ENCODE measurements around the gene KLHL1. TPM values are rescaled to one million over a fixed set of nuclear protein-coding genes. Genes with fewer than 3 reads are reported as not detected.

The KLHL1 gene
- total RNA-seq, 2 donors from 2014 or later: not detected

- Histone ChIP-seq H3K4me1 (no peaks in the 10 kb centered on the region), H3K27me3 (no peaks in the 10 kb centered on the region), H3K27ac (no peak overlapping the region), H3K9me3 (no peaks in the 10 kb centered on the region), H3K4me3 (no peak overlapping the region), H3K36me3 (no peaks in the 10 kb centered on the region)
- DNase-seq (ENCODE audit: low spot score): no peak
- TF ChIP-seq, protein P1, sequence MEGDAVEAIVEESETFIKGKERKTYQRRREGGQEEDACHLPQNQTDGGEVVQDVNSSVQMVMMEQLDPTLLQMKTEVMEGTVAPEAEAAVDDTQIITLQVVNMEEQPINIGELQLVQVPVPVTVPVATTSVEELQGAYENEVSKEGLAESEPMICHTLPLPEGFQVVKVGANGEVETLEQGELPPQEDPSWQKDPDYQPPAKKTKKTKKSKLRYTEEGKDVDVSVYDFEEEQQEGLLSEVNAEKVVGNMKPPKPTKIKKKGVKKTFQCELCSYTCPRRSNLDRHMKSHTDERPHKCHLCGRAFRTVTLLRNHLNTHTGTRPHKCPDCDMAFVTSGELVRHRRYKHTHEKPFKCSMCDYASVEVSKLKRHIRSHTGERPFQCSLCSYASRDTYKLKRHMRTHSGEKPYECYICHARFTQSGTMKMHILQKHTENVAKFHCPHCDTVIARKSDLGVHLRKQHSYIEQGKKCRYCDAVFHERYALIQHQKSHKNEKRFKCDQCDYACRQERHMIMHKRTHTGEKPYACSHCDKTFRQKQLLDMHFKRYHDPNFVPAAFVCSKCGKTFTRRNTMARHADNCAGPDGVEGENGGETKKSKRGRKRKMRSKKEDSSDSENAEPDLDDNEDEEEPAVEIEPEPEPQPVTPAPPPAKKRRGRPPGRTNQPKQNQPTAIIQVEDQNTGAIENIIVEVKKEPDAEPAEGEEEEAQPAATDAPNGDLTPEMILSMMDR (IDR thresholded peaks at IDR 0.05): no peak
Observed at GRCh38 chr13:69947582-69947981, 160.7 kb downstream of the KLHL1 start.

- Histone ChIP-seq H3K27ac (no peak overlapping the region), H3K36me3 (no peaks in the 10 kb centered on the region), H3K9me3 (no peaks in the 10 kb centered on the region), H3K27me3 (no peaks in the 10 kb centered on the region), H3K4me3 (no peak overlapping the region), H3K4me1 (no peaks in the 10 kb centered on the region)
- TF ChIP-seq, protein P1 (IDR thresholded peaks at IDR 0.05): no peak
- DNase-seq (ENCODE audit: low spot score): no peak
Observed at GRCh38 chr13:69946511-69946910, 161.7 kb downstream of the KLHL1 start.

DNA sequence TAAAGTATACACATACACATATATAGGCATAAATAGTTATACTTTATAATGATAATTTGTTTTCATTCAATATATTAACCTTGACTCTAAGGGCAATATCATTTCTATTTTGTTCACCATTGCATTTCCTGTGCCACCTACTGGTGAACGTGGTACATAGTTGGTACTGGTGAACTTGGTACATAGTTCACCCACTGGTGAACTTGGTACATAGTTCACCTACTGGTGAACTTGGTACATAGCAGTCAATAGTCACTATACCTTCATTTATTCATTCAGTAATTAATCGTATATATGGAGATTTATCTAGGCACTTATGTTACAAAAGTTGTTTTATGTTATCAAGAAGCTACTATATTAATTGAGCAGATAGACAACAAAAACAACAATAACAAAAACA, 173.2 kb downstream of the KLHL1 start:
- Histone ChIP-seq H3K4me3 (no peak overlapping the region), H3K4me1 (no peaks in the 10 kb centered on the region), H3K36me3 (no peaks in the 10 kb centered on the region), H3K9me3 (no peaks in the 10 kb centered on the region), H3K27me3 (no peaks in the 10 kb centered on the region), H3K27ac (no peak overlapping the region)
- no peak for DNase-seq (ENCODE audit: low spot score)
- TF ChIP-seq, protein P1 (IDR thresholded peaks at IDR 0.05): no peak

DNA sequence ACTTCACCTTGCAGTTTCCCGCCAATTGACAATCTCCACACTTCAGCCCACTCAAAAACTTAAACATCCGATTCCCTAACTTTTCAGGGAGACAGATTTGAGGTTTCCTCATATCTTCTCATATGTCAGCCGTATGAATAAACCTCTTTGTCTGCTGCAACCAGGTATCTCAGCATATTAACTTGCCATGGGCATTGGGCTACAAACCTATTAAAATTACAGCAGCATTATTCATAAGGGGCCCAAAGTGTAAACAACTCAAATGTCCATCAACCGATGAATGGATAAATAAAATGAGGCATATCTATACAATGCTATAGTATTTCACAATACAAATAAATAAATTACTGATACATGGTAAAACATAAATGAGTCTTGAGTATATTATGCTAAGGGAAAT, 180.0 kb downstream of the KLHL1 start:
- TF ChIP-seq, protein P1 (IDR thresholded peaks at IDR 0.05): no peak
- Histone ChIP-seq H3K27me3 (no peaks in the 10 kb centered on the region), H3K4me3 (no peak overlapping the region), H3K27ac (no peak overlapping the region), H3K36me3 (no peaks in the 10 kb centered on the region), H3K4me1 (no peaks in the 10 kb centered on the region), H3K9me3 (no peaks in the 10 kb centered on the region)
- no peak for DNase-seq (ENCODE audit: low spot score)

- H3K9me3 ChIP-seq: no peaks in the 10 kb centered on the region
- no peak overlapping the region for H3K4me3 ChIP-seq
- H3K4me1 ChIP-seq: no peaks in the 10 kb centered on the region
- no peaks in the 10 kb centered on the region for H3K27me3 ChIP-seq
- no peaks in the 10 kb centered on the region for H3K36me3 ChIP-seq
- H3K27ac ChIP-seq: no peak overlapping the region
- TF ChIP-seq, protein P1 (IDR thresholded peaks at IDR 0.05): no peak
- DNase-seq (ENCODE audit: low spot score): no peak
Observed at GRCh38 chr13:69921156-69921555, 187.1 kb downstream of the KLHL1 start.

DNA sequence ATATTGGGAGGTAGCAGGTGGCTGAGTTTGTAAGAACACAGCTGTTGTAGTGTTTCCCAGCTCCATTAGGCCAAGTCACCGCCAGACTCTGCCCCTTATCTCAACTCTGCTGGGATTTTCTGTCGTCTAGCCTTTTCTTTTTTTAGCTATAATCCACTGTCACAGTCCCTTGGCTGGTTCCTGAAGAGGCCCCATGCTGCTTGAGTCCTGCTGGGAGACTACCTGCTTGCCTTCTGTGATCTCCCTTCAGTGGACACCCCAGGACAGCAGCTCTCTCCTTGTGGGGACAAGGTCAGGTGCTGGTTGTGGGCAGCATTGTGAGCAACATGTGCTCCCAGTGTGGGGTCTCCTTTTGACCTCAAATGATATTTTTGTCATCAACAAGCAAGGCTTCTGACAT, 195.6 kb downstream of the KLHL1 start:
- no peak for DNase-seq (ENCODE audit: low spot score)
- Histone ChIP-seq H3K36me3 (no peaks in the 10 kb centered on the region), H3K4me1 (no peaks in the 10 kb centered on the region), H3K27me3 (no peaks in the 10 kb centered on the region), H3K9me3 (no peaks in the 10 kb centered on the region), H3K27ac (no peak overlapping the region), H3K4me3 (no peak overlapping the region)
- TF ChIP-seq, protein P1 (IDR thresholded peaks at IDR 0.05): no peak
